CD1c-positive myeloid dendritic cell (primary cell): ENCODE data around the gene EDEM3.
"Not testable (repeated sequence)": the region's sequence is repeated elsewhere in the genome, so short reads cannot be mapped to it uniquely, and the experiment has no call there.

ENCODE experiments used
- DNase-seq: peaks from one replicate; pipeline ENCODE4 v3.0.0-alpha.2; 2016; ENCODE audit errors: extremely low spot score

The EDEM3 gene, protein sequence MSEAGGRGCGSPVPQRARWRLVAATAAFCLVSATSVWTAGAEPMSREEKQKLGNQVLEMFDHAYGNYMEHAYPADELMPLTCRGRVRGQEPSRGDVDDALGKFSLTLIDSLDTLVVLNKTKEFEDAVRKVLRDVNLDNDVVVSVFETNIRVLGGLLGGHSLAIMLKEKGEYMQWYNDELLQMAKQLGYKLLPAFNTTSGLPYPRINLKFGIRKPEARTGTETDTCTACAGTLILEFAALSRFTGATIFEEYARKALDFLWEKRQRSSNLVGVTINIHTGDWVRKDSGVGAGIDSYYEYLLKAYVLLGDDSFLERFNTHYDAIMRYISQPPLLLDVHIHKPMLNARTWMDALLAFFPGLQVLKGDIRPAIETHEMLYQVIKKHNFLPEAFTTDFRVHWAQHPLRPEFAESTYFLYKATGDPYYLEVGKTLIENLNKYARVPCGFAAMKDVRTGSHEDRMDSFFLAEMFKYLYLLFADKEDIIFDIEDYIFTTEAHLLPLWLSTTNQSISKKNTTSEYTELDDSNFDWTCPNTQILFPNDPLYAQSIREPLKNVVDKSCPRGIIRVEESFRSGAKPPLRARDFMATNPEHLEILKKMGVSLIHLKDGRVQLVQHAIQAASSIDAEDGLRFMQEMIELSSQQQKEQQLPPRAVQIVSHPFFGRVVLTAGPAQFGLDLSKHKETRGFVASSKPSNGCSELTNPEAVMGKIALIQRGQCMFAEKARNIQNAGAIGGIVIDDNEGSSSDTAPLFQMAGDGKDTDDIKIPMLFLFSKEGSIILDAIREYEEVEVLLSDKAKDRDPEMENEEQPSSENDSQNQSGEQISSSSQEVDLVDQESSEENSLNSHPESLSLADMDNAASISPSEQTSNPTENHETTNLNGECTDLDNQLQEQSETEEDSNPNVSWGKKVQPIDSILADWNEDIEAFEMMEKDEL

DNA sequence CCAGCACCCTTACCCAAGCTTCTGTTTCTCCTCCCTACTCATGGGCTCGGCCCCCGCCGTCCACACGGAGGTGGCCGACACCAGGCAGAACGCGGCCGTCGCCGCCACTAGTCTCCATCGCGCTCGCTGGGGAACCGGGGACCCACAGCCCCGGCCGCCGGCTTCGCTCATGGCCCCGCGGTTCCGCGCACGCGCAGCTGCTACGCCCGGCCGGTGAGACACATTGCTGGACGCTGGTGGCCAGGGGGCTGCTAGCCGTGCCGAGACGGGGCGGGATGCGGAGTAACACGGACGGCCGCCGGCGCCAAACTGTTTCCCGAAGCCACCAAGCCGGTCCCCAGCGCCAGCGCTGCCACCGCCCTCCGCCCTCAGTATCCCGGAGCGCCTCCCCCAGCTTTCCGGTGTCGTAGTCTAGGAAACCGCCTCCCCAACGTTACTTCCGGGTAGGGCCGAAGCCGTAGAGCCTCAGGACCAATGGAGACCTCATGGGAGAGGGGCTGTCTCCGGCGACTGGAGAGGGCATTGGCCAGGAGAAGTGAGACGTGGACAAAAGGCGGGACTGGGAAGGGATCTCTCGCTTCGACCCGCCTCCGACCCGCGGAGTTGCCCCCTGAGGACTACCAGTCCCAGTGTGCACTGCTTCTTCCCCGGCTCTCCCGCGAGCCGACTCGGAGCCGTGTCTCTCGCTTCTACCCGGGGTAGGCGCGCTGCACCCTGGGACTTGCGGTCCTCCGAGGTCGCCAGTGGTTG, at the start of gene EDEM3:
TSS of gene EDEM3 (minus strand) at position 383 of the 750 bp plus-strand sequence. CDS start at position 171, 212 bp downstream.
- DNase-seq: peak; percentile 99

DNA sequence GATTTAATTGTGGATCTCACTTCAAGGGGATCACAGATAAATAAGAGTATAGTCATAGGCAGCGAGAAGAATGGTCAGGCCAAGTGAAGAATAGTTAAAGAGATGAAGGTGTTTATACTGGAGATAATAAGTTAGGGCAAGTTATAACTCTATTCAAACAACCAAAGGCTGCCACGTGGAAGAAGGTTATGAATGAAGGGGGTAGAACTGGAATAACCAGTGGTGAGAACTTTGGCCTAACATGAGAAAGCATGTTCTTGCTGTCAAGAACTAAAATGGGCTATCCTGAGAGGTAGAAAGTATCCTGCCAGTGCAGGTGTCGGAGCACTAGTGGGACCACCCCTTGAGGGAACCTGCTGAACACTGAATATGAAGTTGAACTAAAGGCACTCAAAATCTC, 49.6 kb upstream of the EDEM3 start:
- DNase-seq: no peak

DNA sequence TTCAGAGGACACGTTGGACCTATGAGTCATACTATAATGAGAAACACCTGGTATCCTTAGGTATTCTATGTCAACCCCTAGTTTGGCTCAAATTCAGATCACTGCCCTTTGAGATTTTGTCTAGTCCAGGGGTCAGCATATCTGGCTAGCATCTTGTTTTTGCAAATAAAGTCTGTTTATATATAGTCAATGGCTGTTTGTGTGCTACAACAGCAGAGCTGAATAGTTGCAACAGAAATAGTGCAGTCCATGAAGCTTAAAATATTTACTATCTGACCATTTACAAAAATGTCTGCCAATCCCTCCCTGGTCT, 48.5 kb upstream of the EDEM3 start:
- no peak for DNase-seq

DNA sequence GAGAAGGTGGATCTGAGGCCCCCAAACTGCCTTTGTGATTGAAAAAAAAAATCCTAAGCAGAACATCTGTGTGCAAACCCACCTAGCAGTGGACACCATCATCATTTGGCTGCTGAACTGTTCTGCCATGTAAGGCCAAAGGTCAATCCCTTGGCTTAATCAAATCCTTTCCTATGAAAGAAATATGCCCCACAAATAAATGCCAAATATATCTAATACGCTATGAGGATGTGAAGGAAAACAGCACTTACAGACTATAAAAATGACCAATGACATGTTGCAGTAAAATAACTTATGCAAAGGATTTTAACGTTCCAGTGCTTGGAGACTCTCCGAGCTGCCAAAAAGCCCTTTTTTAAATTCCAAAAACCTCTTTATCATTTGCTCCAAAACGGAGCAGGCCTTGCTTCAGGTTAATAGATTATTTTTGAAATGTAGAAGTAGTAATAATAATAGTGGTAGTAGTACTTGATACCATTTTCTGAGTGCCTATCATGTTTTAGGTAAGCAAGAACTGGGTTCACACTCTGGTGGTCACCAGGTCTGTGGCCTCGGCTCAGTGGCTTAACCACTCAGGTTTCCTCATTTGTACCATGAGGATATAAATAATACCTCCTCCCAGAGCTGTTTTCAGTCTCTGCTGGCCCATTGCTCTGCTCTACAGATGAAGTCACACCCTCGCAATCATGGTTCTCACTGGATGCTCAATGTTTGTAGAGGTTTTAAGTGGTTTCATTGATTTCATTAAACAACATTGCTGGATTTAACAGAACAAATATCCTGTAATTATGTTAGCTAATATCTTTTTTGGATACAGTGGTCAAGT, 47.9 kb upstream of the EDEM3 start:
- DNase-seq: no peak

DNA sequence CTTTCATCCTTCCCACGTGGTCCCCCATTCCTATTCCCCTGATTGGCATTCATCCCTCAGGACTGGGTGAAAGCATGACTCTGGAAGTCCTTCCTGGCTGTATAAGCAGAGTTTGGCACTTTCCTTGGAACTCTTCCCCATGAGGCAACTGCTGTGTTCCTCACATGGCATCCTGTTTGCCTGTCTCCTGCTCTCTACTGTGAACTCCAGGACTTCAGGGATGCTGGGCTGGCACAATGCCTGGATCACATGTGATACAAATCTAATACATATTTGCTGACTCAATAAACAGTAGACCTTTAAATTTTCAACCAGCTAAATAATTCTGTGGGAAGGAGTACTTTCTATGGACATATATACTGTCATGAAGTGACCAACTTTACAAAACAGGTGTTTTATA, 46.8 kb upstream of the EDEM3 start:
- no peak for DNase-seq

DNA sequence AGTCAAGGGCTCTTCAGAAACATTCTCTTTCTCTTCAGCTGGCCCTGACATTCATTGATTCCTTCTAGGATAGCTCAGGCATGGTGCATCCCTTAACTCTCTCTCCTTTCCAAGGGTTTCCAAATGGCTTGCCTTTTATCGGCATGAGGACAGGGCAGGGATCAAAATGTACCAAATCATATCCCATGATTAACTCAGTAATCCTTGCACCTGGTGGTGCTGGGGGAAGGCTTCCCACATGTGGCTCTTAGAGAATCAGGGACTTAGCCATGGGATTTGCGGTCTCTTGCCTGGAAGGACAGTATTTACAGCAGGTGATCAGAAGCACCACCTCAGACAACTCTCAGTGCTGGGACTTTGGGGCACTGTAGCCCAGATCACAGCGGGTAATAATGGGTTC, 46.2 kb upstream of the EDEM3 start:
- DNase-seq: no peak

DNA sequence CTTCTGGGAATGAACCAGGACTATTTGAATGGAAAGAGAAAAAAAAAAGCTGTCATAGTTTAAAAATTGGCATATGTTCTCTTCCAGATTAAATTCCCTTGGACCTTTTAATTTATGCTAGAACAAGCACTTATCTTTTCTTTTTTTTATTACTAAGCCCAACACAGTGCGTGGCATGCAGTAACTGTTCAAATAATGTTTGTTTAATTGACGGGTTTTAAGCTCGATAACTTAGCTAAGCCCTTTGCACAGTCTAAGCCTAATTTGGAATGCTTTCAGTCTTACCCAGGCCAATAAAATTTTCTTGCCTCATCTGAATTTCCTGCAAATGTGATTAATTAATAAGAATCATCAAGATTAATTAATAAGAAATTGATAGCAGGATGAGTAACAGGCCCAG, 39.3 kb upstream of the EDEM3 start:
- DNase-seq: no peak

DNA sequence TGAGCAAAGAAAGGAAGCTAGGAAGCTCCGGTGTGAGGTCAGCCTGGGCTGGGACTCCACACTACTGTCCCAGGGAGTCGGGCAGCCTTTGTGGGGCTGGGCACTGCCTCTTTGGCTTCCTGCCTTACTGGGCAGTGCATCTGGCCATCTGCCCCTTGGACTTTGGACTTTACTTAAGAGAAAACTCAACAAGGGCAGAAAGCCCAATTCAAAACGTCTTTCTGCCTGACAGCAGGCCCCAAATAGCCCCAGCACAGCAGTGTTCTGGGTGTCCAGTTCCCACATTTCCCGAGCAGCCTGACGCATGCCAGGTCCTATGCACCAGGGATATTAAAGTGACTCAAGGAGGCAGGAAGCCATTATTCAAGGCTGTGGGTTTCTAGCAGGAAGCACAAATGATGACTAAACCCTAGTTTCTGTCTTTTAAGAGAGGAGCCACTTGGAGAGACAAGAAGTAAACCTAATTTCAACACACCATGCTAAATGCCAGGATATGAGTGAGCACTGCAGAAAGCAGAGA, 37.9 kb upstream of the EDEM3 start:
- DNase-seq: peak; percentile 80

DNA sequence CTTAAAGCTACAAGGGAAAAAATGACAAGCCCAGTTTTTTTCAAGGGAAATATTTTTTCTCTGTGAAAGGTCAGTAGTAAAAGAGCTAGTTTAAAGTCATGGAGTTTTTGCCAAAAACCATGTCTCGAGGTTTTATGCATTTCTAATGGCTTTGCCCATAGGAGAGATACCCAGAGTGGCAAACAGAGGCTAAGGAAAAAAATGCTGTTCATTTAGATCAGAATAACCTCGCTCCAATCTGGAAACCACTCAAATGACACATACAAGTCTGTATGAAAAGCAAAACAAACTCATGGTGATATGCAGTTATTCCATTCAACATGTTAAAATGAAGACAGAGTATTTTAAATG, 36.9 kb upstream of the EDEM3 start:
- no peak for DNase-seq

DNA sequence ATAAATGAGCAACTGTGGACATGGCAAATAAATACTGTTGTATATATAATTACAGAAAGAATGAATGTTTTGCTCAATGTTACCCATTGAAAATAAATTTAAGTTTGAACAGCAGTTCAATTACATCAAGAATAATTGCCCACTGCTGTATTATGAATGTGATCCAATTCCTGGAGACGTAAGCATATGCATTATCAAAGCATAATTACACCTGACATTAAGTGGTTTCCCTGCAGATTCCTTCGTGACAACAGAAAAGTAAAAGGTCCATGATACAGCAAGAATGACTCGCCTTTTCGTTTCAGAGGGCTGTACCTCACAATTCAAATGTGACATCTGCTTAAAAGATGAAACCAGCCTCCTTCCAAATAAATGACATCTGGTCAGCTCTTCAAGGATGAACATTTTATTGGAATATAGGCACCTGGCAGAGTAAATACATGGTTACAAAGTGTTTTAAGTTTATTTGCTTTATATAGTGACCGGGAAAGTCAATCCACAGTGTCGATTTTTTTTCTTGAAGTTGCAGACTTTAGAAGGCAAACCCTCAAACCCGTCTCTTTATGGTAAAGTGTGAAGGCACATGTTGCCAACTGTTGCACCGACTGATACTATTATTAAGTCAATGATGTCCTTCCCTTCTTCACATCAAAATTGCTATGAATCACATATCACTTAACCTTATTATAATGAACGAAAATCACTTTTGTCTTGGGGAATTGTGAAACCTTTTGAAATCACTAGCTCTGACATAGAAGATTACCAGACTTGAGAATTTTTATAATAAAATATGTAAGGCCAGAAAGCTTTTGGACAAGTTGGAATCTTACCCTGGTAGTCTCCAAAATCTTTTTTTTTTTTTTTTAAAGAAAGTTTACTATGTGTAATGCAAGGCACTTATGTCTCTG, 36.2 kb upstream of the EDEM3 start:
- DNase-seq: no peak

DNA sequence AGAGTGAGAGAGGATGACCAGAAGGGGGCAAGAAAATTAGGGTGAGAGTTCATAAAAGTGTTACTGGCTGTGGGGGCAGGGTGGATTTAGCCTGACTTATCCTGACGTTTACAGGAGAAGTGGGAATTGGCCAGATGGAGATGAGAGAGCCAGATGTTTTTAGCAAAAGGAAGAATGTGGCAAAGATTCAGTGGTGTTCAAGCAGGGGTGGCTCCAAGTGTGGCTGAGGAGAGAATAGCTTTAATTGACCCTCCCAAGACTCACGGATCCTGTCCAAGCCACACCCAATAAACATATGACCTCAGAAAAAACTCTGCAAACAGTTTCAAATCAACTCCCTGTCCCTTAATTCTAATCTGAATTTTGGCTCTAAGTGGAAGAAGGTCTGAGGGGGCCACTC, 35.2 kb upstream of the EDEM3 start:
- DNase-seq: no peak

DNA sequence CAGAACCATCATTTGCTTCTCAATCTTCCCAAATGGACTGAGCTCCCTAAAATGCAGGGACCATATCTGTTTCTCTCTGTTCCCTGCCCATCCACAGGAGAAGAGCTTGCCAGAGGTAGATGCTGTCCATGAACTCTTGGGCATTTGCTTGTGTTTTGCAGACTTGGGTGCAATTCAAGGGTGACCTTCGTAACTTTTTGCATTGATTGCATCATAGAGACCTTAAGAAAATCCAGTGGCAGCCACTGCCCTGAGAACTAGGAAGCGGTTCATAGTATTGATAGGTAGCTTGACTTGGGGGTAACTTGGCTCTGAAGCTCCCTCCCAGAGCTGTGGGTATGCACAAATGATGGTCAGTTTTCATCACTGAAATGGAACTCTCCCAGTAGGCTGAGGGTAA, 34.3 kb upstream of the EDEM3 start:
- DNase-seq: no peak

DNA sequence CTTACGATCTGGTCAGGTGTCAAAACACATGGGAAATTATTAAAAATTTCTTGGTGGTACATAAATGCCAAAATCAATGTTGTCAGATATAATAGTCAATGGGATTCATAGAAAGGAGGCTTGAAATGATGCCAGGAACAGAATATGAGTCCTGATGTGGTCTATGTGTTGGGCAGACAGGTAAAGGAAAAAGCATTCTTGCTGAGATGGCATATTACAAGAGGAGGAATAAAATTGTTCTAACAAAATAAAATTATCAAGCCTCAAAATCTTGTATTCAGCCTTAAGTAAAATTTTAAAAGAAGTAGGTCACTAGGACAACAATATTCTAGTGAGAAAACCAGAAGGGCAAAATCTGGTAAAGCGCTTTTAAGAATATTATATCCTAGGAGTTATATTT, 30.9 kb upstream of the EDEM3 start:
- DNase-seq: no peak

DNA sequence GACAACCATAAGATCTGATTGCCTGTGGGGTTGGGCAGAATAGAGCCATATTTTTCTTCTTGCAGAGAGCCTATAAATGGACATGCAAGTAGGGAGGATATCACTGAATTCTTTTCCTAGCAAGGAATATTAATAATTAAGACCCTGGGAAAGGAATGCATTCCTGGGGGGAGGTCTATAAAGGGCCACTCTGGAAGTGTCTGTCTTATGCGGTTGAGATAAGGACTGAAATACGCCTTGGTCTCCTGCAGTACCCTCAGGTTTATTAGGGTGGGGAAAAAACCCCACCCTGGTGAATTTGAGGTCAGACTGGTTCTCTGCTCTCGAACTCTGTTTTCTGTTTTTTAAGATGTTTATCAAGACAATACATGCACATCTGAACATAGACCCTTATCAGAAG, 29.1 kb upstream of the EDEM3 start:
- not testable (repeated sequence) for DNase-seq

DNA sequence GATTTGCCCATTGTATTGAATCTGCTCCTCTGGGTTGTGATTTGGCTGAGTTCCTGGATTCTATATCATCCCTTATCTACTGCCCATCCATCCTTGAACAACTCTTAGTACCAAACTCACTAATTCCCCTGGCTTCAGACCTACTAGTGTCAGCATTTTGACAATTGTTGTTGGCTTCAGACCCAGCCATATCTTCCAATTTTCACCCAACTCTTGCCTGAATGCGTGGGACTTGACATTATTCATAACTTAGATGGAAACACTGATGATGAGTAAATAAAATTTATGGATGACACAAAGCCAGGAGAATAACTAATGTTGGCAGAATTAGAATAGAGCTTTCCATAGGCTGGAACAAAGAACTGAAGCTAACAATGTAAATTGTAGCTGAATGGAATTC, 27.3 kb upstream of the EDEM3 start:
- DNase-seq: no peak

DNA sequence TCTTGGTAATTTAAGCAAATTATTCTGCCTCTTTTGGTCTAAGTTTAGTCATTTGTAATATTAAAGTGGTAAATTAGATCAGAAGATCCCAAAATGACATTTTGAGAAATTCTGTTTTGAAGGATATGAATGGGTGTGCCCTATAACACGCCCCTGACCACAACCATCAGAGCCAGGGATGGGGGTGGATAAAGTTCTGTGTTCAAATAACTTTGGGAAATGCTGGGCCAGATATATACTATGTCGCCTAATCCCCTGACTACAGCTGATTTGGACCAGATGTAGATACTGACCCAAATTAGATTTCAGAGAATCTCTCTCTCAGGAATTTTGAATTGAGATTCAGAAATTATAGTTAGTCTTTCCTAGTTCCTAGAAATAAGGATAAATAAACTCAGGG, 21.2 kb upstream of the EDEM3 start:
- DNase-seq: no peak

DNA sequence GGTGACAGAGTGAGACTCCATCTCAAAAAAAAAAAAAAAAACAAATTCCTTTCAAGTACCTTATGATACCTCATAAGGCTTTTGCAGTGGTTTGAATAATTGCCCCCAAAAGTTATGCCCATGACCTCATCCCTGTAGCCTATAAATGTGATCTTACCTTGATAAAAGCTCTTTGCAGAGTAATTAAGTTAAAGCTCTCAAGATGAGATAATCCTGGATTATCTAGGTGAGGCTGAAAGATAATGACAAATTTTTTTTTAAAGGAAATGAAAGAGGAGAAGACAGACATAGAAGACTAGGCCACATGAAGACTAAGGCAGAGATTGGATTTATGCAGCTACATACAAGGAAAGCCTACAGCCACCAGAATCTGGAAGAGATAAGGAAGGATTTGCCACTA, 20.7 kb upstream of the EDEM3 start:
- no peak for DNase-seq

DNA sequence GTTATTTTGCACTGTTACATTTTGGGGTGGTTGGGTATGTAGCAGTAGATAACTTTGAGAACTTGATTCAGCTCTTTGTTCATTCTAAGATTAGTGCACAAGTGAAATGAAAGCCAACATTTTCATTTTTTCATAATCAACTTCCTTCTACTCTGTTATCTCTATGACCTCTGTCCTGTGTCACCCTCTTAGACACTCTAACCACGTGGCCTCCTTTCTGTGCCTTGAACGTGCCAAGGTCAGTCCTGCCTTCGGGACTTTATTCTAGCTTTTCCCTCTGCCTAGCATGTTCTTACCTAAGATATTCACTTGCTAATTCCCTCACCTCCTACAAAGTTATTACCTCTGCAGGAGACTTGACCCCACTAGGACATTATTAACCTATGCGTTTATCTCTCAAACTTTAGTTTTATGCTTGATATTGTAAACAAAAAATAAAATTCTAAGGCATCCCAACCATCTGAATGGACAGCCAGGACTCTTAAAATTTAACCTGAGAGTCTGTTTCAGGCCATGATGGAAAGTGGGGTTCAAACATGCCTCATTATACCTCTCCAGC, 19.2 kb upstream of the EDEM3 start:
- DNase-seq: no peak

DNA sequence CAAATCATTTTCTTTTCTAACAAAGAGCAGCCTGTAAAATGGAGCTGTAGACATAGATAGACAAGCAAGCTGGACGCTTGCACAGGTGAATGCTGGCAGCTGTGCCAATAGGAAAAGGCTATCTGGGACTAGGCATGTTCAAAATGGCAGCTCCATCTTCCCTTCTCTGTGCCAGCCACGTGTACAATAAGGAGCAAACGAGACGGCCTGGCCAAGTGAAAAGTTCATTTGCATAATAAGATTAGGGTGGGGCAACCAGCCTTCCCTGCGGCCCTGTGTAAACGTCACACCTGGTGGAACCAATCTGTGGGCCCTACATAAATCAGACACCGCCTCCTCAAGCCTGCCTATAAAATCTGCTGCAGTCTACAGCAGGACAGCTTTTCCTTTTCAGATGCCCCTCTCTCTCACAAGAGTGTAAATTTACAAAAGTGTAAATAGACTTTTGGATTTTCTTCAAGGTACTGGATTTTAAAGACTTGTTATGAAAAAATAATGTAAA, 16.6 kb upstream of the EDEM3 start:
- no peak for DNase-seq
